OCI-LY7 (cell line): ENCODE measurements around the gene TMEM38A.

Experiments
- CTCF ChIP-seq: fragments of 200-600 bp; sonication (generic); conservative IDR thresholded peaks from 2 replicates; pipeline ENCODE4 v1.5.1; 2014; ENCODE audit warnings: mild to moderate bottlenecking, antibody characterized with exemption, low read length, moderate library complexity, mixed read lengths
- EZH2phosphoT487 ChIP-seq: fragments of 200-600 bp; sonication (generic); IDR thresholded peaks from 2 replicates; pipeline ENCODE4 v1.6.1; 2018; ENCODE audit warnings: low read depth, borderline replicate concordance, mild to moderate bottlenecking, mixed run types, antibody characterized with exemption, low read length, moderate library complexity, mixed read lengths

- no peak for TF ChIP-seq EZH2phosphoT487
- TF ChIP-seq CTCF: no peak
Observed at GRCh38 chr19:16670291-16670690, 9.4 kb downstream of the TMEM38A start.
